ENCODE measurements around the gene MDFI. TPM values are rescaled to one million over a fixed set of nuclear protein-coding genes. Genes with fewer than 3 reads are reported as not detected.

The MDFI gene
- total RNA-seq, 1 experiment from 2014 or later = 86.2 TPM

GRCh38 chr6:41690541-41691330 is 52.5 kb downstream of the MDFI start:
- peaks cover 19% of the 10 kb centered on the region for H3K4me1 Mint-ChIP-seq
- ChIA-PET CTCF (interaction anchor here (0.6 to 2.4 kb wide), 5 partner anchors 8 to 16 kb away, joined by 3 to 16 read pairs (median 5); no protein-coding TSS in a partner anchor), POLR2A (no interaction called here)
- TF ChIP-seq E2F4 (CRISPR knock-in tag; IDR thresholded peaks at IDR 0.05; ENCODE audit: borderline replicate concordance, low read depth) = no peak
- no peaks in the 10 kb centered on the region for H3K9me3 Mint-ChIP-seq
- ATAC-seq (no peak), DNase-seq (ENCODE audit: low spot score) (no peak)
- no peak overlapping the region for H3K4me3 Mint-ChIP-seq
- no peak overlapping the region for H3K27ac Mint-ChIP-seq
- H3K36me3 Mint-ChIP-seq = no peaks in the 10 kb centered on the region
- peaks cover 3% of the 10 kb centered on the region for H3K27me3 Mint-ChIP-seq (ENCODE audit: low read depth)

GRCh38 chr6:41691426-41692079 is 53.3 kb downstream of the MDFI start:
- DNase-seq (ENCODE audit: low spot score) (no peak), ATAC-seq (peak; percentile 25)
- Mint-ChIP-seq H3K27ac (no peak overlapping the region), H3K4me1 (peaks cover 19% of the 10 kb centered on the region), H3K36me3 (no peaks in the 10 kb centered on the region), H3K27me3 (ENCODE audit: low read depth) (peaks cover 2% of the 10 kb centered on the region), H3K9me3 (no peaks in the 10 kb centered on the region), H3K4me3 (no peak overlapping the region)
- ChIA-PET POLR2A (interaction anchor here (0.5 kb wide), 1 partner anchor 224 kb away, joined by 5 read pairs; no protein-coding TSS in a partner anchor), CTCF (interaction anchor here (0.6 to 1.6 kb wide), 3 partner anchors 8 to 89 kb away, joined by 3 to 5 read pairs (median 4); no protein-coding TSS in a partner anchor)
- TF ChIP-seq TCF7 (CRISPR knock-in tag; IDR thresholded peaks at IDR 0.05; ENCODE audit: low read depth) (no peak), TEAD4 (CRISPR knock-in tag; IDR thresholded peaks at IDR 0.05) (no peak), USF1 (CRISPR knock-in tag; IDR thresholded peaks at IDR 0.05) (no peak), GTF2I (CRISPR knock-in tag; conservative IDR thresholded peaks at IDR 0.05) (peak; percentile 86), ZMAT4 (CRISPR knock-in tag; IDR thresholded peaks at IDR 0.05) (no peak)

GRCh38 chr6:41692080-41692675 is 53.9 kb downstream of the MDFI start:
- Mint-ChIP-seq H3K36me3 (no peaks in the 10 kb centered on the region), H3K27me3 (ENCODE audit: low read depth) (no peaks in the 10 kb centered on the region; the same call in 1 of the 2 replicates), H3K9me3 (no peaks in the 10 kb centered on the region), H3K4me1 (peaks cover 13% of the 10 kb centered on the region), H3K4me3 (no peak overlapping the region), H3K27ac (no peak overlapping the region)
- CTCF ChIA-PET = interaction anchor here (1.2 to 1.6 kb wide), 2 partner anchors 9 to 89 kb away, joined by 3 to 5 read pairs; no protein-coding TSS in a partner anchor
- no peak for ATAC-seq
- TF ChIP-seq JUN (CRISPR knock-in tag; IDR thresholded peaks at IDR 0.05) = no peak
- DNase-seq (ENCODE audit: low spot score) = no peak
- POLR2A ChIA-PET = interaction anchor here (0.5 kb wide), 1 partner anchor 225 kb away, joined by 5 read pairs; no protein-coding TSS in a partner anchor

GRCh38 chr6:41692730-41693129 is 54.5 kb downstream of the MDFI start:
- TF ChIP-seq ZNF138 (CRISPR knock-in tag; conservative IDR thresholded peaks at IDR 0.05) (no peak), ZBTB21 (CRISPR knock-in tag; IDR thresholded peaks at IDR 0.05; ENCODE audit: borderline replicate concordance) (no peak), FOXP1 (CRISPR knock-in tag; IDR thresholded peaks at IDR 0.05; ENCODE audit: borderline replicate concordance) (no peak), SOX15 (CRISPR knock-in tag; IDR thresholded peaks at IDR 0.05) (no peak), HMGXB4 (CRISPR knock-in tag; IDR thresholded peaks at IDR 0.05) (no peak), MLX (CRISPR knock-in tag; IDR thresholded peaks at IDR 0.05) (no peak), SP1 (CRISPR knock-in tag; conservative IDR thresholded peaks at IDR 0.05) (no peak), NFE2L1 (CRISPR knock-in tag; IDR thresholded peaks at IDR 0.05) (no peak), JAZF1 (CRISPR knock-in tag; IDR thresholded peaks at IDR 0.05) (no peak), ZNF121 (CRISPR knock-in tag; IDR thresholded peaks at IDR 0.05) (no peak), ZNF281 (CRISPR knock-in tag; IDR thresholded peaks at IDR 0.05) (no peak)
- Mint-ChIP-seq H3K27me3 (ENCODE audit: low read depth) (no peaks in the 10 kb centered on the region; the same call in 1 of the 2 replicates), H3K27ac (no peak overlapping the region), H3K4me3 (no peak overlapping the region), H3K36me3 (no peaks in the 10 kb centered on the region), H3K9me3 (no peaks in the 10 kb centered on the region), H3K4me1 (peaks cover 8% of the 10 kb centered on the region)
- ATAC-seq = no peak
- CTCF ChIA-PET = interaction anchor here (1.0 to 3.5 kb wide), 5 partner anchors 10 to 90 kb away, joined by 3 to 24 read pairs (median 5); no protein-coding TSS in a partner anchor
- POLR2A ChIA-PET = no interaction called here
- no peak for DNase-seq (ENCODE audit: low spot score)
